Measurements from ENCODE around the gene LMX1A.

LMX1A gene

GRCh38 chr1:165300400-165300903 is 56.1 kb downstream of the LMX1A start (continued):
- TF ChIP-seq TSHZ1 (tag by site-specific recombination; IDR thresholded peaks at IDR 0.05; ENCODE audit: borderline replicate concordance) (no peak), ZNF26 (tag by site-specific recombination; IDR thresholded peaks at IDR 0.05) (no peak), PRDM6 (tag by site-specific recombination; IDR thresholded peaks at IDR 0.05) (no peak), ZNF76 (tag by site-specific recombination; IDR thresholded peaks at IDR 0.05; ENCODE audit: borderline replicate concordance, low read depth) (no peak)

GRCh38 chr1:165298203-165298820 is 58.2 kb downstream of the LMX1A start:
- CTCF ChIA-PET = interaction anchor here (0.7 to 1.3 kb wide), 5 partner anchors 41 to 169 kb away, joined by 3 to 5 read pairs (median 3); no protein-coding TSS in a partner anchor
- H3K4me3 ChIP-seq (ENCODE audit: low read depth, low read length) = no peak overlapping the region
- H3K4me1 ChIP-seq (ENCODE audit: control insufficient read depth, insufficient read depth, low read length) = no peaks in the 10 kb centered on the region
- no peaks in the 10 kb centered on the region for H3K36me3 ChIP-seq (ENCODE audit: control insufficient read depth in 2 of 2, insufficient read depth in 1 of 2, low read length in 2 of 2)
- POLR2A ChIA-PET = no interaction called here
- no peaks in the 10 kb centered on the region for H3K9me3 ChIP-seq (ENCODE audit: control insufficient read depth, insufficient read depth, low read depth, low read length)
- H3K27ac ChIP-seq (ENCODE audit: extremely low read depth, low read depth, low read length) = no peak overlapping the region
- TF ChIP-seq ZSCAN23 (tag by site-specific recombination; IDR thresholded peaks at IDR 0.05) (no peak), ZNF791 (tag by site-specific recombination; IDR thresholded peaks at IDR 0.05) (no peak), ZNF223 (tag by site-specific recombination; IDR thresholded peaks at IDR 0.05) (no peak), ZNF140 (tag by site-specific recombination; IDR thresholded peaks at IDR 0.05) (no peak), ZNF10 (tag by site-specific recombination; IDR thresholded peaks at IDR 0.05) (no peak), ZBTB17 (tag by site-specific recombination; IDR thresholded peaks at IDR 0.05) (no peak), KLF8 (tag by site-specific recombination; IDR thresholded peaks at IDR 0.05) (no peak), PRDM10 (tag by site-specific recombination; IDR thresholded peaks at IDR 0.05) (no peak), ZIC2 (tag by site-specific recombination; IDR thresholded peaks at IDR 0.05) (no peak)

All from HEK293 (cell line).